WERI-Rb-1 (cell line): ENCODE measurements around the gene PCBD2.

Experiments used
- DNase-seq: peaks from one replicate; pipeline ENCODE4 v3.0.0-alpha.2; 2020
- H3K27ac ChIP-seq: fragments of 250-450 bp; sonication (Bioruptor Pico); 2 replicates; pipeline ENCODE4 v1.5.1; 2020; ENCODE audit warnings: mild to moderate bottlenecking, moderate library complexity
- H3K27me3 ChIP-seq: fragments of 250-450 bp; sonication (Bioruptor Pico); 2 replicates; pipeline ENCODE4 v1.5.1; 2021; ENCODE audit warnings: mild to moderate bottlenecking, low read depth, moderate library complexity; ENCODE audit not compliant: insufficient read depth, severe bottlenecking
- H3K36me3 ChIP-seq: fragments of 250-450 bp; sonication (Bioruptor Pico); 2 replicates; pipeline ENCODE4 v1.5.1; 2020; ENCODE audit warnings: mild to moderate bottlenecking, moderate library complexity
- H3K4me3 ChIP-seq: 2 replicates; pipeline ENCODE4 v1.5.1; 2011; ENCODE audit warnings: low read depth, mild to moderate bottlenecking, control low read depth, low read length
- H3K9me3 ChIP-seq: fragments of 250-450 bp; sonication (Bioruptor Pico); 2 replicates; pipeline ENCODE4 v1.5.1; 2021; ENCODE audit warnings: mild to moderate bottlenecking, moderate library complexity; ENCODE audit not compliant: severe bottlenecking
- TF ChIP-seq, protein P1 (sequence below): IDR thresholded peaks from 2 replicates; pipeline ENCODE4 v1.5.1; 2011; ENCODE audit warnings: low read depth, mild to moderate bottlenecking, control low read depth, inconsistent platforms, low read length

Gene PCBD2

DNA sequence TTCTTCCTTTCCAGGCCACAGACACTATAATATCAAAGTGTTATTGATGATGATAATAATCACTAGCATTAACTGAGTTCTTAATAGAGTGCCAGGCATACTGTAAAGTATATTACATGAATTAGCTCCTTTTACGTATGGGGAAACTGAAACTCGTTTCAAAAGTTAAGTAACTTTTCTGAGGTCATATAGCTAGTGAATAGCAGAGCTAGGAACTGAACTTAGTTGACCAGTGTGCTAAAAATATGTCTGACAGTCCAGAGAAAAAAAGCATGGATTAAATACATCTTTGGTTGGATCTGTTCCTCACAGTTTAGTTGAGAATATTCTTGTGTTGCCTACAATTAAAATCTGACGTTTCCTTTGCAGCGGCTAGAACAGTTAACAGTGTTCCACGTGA, 44.4 kb downstream of the PCBD2 start:
- H3K9me3 ChIP-seq, result peaks cover 6% of the 10 kb centered on the region
- H3K4me3 ChIP-seq, result no peak overlapping the region
- H3K27ac ChIP-seq, result no peak overlapping the region
- H3K27me3 ChIP-seq, result no peaks in the 10 kb centered on the region
- TF ChIP-seq, protein P1, sequence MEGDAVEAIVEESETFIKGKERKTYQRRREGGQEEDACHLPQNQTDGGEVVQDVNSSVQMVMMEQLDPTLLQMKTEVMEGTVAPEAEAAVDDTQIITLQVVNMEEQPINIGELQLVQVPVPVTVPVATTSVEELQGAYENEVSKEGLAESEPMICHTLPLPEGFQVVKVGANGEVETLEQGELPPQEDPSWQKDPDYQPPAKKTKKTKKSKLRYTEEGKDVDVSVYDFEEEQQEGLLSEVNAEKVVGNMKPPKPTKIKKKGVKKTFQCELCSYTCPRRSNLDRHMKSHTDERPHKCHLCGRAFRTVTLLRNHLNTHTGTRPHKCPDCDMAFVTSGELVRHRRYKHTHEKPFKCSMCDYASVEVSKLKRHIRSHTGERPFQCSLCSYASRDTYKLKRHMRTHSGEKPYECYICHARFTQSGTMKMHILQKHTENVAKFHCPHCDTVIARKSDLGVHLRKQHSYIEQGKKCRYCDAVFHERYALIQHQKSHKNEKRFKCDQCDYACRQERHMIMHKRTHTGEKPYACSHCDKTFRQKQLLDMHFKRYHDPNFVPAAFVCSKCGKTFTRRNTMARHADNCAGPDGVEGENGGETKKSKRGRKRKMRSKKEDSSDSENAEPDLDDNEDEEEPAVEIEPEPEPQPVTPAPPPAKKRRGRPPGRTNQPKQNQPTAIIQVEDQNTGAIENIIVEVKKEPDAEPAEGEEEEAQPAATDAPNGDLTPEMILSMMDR, result no peak
- no peak for DNase-seq
- H3K36me3 ChIP-seq, result no peaks in the 10 kb centered on the region

DNA sequence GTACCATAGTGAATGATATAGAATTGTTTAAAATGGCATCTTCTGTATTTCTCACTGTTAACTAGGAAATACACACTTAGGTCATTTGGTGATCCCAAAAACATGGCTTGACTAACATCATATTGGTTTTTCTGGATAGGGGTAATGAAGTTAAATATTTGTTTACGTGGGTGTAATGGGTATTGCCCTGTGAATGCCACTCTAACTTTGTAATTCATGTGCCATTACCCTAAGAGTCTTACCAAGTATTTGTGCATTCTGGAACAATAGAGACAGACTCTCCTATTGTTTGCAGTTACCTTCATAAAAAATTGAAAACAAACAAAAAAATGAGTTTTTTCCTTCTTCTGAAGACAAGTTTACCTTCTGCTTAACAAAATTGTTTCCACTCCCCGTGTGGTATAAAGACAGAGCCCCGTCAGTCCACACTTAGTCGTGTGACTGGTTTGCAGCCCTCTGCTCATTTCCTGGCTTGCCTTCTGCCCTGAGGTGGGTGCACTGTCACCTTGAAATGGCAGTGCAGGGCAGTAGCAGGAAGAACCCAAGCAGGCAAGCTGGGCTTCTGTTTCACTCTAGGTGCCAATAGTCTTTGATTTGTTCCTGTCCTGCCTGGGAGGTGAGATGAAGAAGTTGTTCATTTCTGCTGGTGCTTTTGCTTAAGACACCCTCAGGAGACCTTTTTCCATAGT, 53.1 kb downstream of the PCBD2 start:
- DNase-seq, result no peak
- peaks cover 6% of the 10 kb centered on the region for H3K9me3 ChIP-seq
- H3K27ac ChIP-seq, result 0 out of 2 replicates have a peak overlapping the region, but pooled peaks have one; percentile 25
- H3K4me3 ChIP-seq, result no peak overlapping the region
- peaks cover 3% of the 10 kb centered on the region; the same call in 1 of the 2 replicates for H3K36me3 ChIP-seq
- no peaks in the 10 kb centered on the region for H3K27me3 ChIP-seq
- TF ChIP-seq, protein P1, result no peak

DNA sequence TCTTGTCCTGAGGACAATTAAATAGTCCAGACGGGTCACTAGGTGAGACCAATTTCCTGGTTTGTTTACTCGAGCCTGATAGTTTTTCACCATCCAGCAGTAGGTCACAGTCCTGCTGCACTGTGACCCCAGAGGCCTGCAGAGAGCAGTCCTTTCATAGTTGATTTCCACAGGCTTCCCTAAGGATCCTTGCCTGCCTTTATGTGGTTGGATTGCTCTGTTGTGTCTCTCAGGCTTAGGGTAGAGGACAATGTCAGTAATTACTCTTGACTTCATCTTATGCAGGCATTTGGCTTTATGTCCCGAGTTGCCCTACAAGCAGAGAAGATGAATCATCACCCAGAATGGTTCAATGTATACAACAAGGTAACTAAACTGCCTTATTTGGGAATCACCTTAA, 53.8 kb downstream of the PCBD2 start:
- Histone ChIP-seq H3K27ac (peak overlapping the region; percentile 25; the same call in 1 of the 2 replicates), H3K36me3 (peaks cover 3% of the 10 kb centered on the region; the same call in 1 of the 2 replicates), H3K9me3 (peaks cover 6% of the 10 kb centered on the region), H3K4me3 (no peak overlapping the region), H3K27me3 (no peaks in the 10 kb centered on the region)
- TF ChIP-seq, protein P1, result no peak
- peak; percentile 25 for DNase-seq

DNA sequence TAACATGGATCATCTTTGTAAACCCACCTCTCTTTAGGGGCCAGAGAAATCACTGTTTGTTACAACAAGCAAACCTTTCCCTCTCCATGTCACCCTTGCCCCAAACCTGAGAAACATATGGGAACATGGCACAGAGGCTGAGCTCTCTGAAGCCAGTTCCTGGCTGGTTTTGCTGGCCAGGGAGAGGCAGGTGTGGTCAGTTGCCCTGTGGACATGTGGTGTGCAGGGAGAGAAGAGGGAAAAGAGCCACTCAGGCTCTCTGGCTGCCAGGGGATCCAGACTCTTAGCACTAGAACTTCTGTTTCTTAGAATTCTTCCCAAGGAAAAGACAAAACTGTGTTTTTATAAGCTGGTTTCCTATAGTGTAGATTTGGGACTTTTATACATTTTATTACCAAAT, 58.2 kb downstream of the PCBD2 start:
- no peaks in the 10 kb centered on the region for H3K9me3 ChIP-seq
- H3K4me3 ChIP-seq, result no peak overlapping the region
- TF ChIP-seq, protein P1, result no peak
- H3K36me3 ChIP-seq, result peaks cover 3% of the 10 kb centered on the region; the same call in 1 of the 2 replicates
- DNase-seq, result no peak
- H3K27ac ChIP-seq, result no peak overlapping the region
- no peaks in the 10 kb centered on the region for H3K27me3 ChIP-seq

DNA sequence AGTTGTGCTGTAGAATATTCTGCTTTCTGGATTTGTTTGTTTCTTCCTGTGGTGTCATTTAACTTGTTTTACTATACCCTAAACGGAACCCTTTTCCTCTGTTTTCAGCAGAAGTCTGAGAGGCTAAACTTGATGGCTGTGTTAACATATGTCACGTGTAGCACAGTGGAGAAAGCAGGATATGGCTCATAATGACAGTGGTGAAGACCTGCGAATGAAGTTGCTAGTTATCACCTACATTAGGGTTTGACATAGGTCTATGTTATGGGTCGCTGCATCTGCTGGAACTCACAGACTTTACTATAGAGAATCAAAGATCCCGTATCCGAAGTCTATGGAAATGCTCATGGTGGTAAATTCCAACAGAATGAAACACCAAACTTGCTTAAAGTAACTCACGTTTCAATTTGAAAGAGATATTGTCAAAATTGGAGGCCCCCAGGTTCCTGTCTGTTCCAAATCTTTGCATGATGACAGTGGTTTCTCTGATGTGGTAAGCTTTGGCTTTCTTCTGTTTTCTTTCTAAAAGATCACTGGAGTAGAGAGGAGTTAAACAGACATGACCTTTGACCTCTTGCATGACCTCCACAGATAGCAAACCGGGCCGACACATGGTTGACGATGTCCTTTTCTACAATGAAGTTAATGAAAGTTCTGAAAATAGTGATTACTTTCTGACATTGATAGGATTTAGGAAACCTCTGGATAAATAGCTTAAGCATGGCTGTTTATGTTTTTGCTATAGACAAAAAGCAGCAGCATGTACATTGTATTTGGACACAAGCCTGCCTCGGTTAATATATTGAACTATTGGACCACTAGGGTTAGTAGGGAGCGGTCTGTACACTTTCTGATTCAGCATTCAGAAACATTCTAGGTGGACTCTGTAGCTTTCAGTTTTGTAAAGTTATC, 59.7 kb downstream of the PCBD2 start:
- TF ChIP-seq, protein P1, result no peak
- Histone ChIP-seq H3K4me3 (no peak overlapping the region), H3K27ac (no peak overlapping the region), H3K27me3 (no peaks in the 10 kb centered on the region), H3K9me3 (no peaks in the 10 kb centered on the region), H3K36me3 (peaks cover 3% of the 10 kb centered on the region; the same call in 1 of the 2 replicates)
- DNase-seq, result no peak
